SK-N-SH (cell line): ENCODE results near the gene EMC7. TPM values are rescaled to one million over a fixed set of nuclear protein-coding genes. Genes with fewer than 3 reads are reported as not detected.

Experiments
- CTCF ChIA-PET: fragments of 300-600, 350-600 bp; formaldehyde crosslinking; extraction: SDS; loops from one replicate; lab custom pipeline; 2021; lab: Yijun Ruan, JAX
- POLR2A ChIA-PET: fragments of 350-600 bp; sonication (Branson Sonifier 250); formaldehyde crosslinking; extraction: SDS; loops from one replicate; lab custom pipeline; 2020; ENCODE audit warnings: antibody characterized with exemption, inconsistent platforms; lab: Yijun Ruan, JAX
- DNase-seq: peaks from one replicate; pipeline ENCODE4 v3.0.0; 2012
- H2AFZ ChIP-seq: fragments of 200-600 bp; sonication (generic); 2 replicates; pipeline ENCODE4 v1.8.1; 2016; ENCODE audit warnings: antibody characterized with exemption, mild to moderate bottlenecking, low read depth
- H3F3A ChIP-seq: fragments of 200-600 bp; sonication (generic); replicated peaks from 2 replicates; pipeline ENCODE3; 2016; ENCODE audit warnings: antibody characterized with exemption, mild to moderate bottlenecking; ENCODE audit not compliant: insufficient read depth
- H3K27ac ChIP-seq, 2 experiments: fragments of 200-500 bp in 1 of 2; fragments of 200-600 bp in 1 of 2; sonication (Bioruptor generic) in 1 of 2; sonication (generic), shearing (Covaris generic) in 1 of 2; 2 replicates each; pipeline versions ENCODE4 v1.5.1 to v1.6.1; 2014 to 2016; ENCODE audit warnings: low read depth in 2 of 2, inconsistent platforms in 1 of 2, low read length in 1 of 2, mild to moderate bottlenecking in 1 of 2, mixed read lengths in 1 of 2
- H3K27me3 ChIP-seq: fragments of 200-600 bp; sonication (generic), shearing (Covaris generic); 2 replicates; pipeline ENCODE4 v1.6.1; 2016; ENCODE audit warnings: mixed run types; ENCODE audit not compliant: insufficient read depth
- H3K36me3 ChIP-seq, 2 experiments: fragments of 200-500 bp in 1 of 2; fragments of 200-600 bp in 1 of 2; sonication (Bioruptor generic) in 1 of 2; sonication (generic) in 1 of 2; replicated peaks in 1 of 2; 2 replicates each; pipeline versions ENCODE3 to v1.5.1; 2014 to 2016; ENCODE audit warnings: low read length in 1 of 2, mild to moderate bottlenecking in 1 of 2; ENCODE audit not compliant: insufficient read depth in 2 of 2, control insufficient read depth in 1 of 2
- H3K4me1 ChIP-seq, 2 experiments: fragments of 200-500 bp in 1 of 2; fragments of 200-600 bp in 1 of 2; sonication (Bioruptor generic) in 1 of 2; sonication (generic), shearing (Covaris generic) in 1 of 2; 2 replicates each; pipeline versions ENCODE4 v1.5.1 to v1.6.1; 2014 to 2016; ENCODE audit warnings: low read depth in 1 of 2, low read length in 1 of 2, mixed run types in 1 of 2; ENCODE audit not compliant: insufficient read depth in 2 of 2, control insufficient read depth in 1 of 2
- H3K4me2 ChIP-seq: fragments of 200-600 bp; sonication (generic), shearing (Covaris generic); 2 replicates; pipeline ENCODE4 v1.6.1; 2017; ENCODE audit warnings: mixed run types
- H3K4me3 ChIP-seq, 2 experiments: fragments of 200-500 bp in 1 of 2; fragments of 200-600 bp in 1 of 2; sonication (Bioruptor generic) in 1 of 2; sonication (generic), shearing (Covaris generic) in 1 of 2; 2 replicates each; pipeline versions ENCODE4 v1.5.1 to v1.8.1; 2014 to 2016; ENCODE audit warnings: low read depth in 2 of 2, inconsistent platforms in 1 of 2, low read length in 1 of 2, mild to moderate bottlenecking in 1 of 2, mixed read lengths in 1 of 2, moderate library complexity in 1 of 2
- H3K79me2 ChIP-seq: fragments of 200-600 bp; sonication (generic); 2 replicates; pipeline ENCODE4 v1.8.1; 2017; ENCODE audit warnings: mild to moderate bottlenecking; ENCODE audit not compliant: insufficient read depth
- H3K9ac ChIP-seq: fragments of 200-600 bp; sonication (generic); 2 replicates; pipeline ENCODE4 v1.6.1; 2017; ENCODE audit warnings: mixed run types
- H3K9me2 ChIP-seq: fragments of 200-600 bp; sonication (generic); 2 replicates; pipeline ENCODE4 v1.6.1; 2017; ENCODE audit warnings: mixed run types
- H3K9me3 ChIP-seq: fragments of 200-600 bp; sonication (generic); 2 replicates; pipeline ENCODE4 v1.6.1; 2017; ENCODE audit warnings: mixed run types, mild to moderate bottlenecking, moderate library complexity
- H4K20me1 ChIP-seq: fragments of 200-600 bp; sonication (generic); 2 replicates; pipeline ENCODE4 v1.6.1; 2017; ENCODE audit warnings: mild to moderate bottlenecking, mixed run types; ENCODE audit not compliant: insufficient read depth
- CHD2 ChIP-seq: fragments of 150-350 bp; IDR thresholded peaks from 2 replicates; pipeline ENCODE4 v1.6.1; 2018; ENCODE audit warnings: low read length; ENCODE audit not compliant: partially characterized antibody
- EZH2phosphoT487 ChIP-seq: fragments of 200-600 bp; sonication (generic); IDR thresholded peaks from 2 replicates; pipeline ENCODE4 v1.6.1; 2017; ENCODE audit warnings: low read depth, mixed run types, mild to moderate bottlenecking, antibody characterized with exemption, moderate library complexity, borderline replicate concordance
- FOSL2 ChIP-seq: IDR thresholded peaks from 2 replicates; pipeline ENCODE4 v1.4.0; 2012; ENCODE audit warnings: low read depth, mild to moderate bottlenecking, moderate library complexity, borderline replicate concordance
- FOXM1 ChIP-seq: IDR thresholded peaks from 2 replicates; pipeline ENCODE4 v1.4.0; 2012; ENCODE audit warnings: low read depth, mild to moderate bottlenecking
- GATA2 ChIP-seq: sonication (generic); formaldehyde crosslinking; IDR thresholded peaks from 2 replicates; pipeline ENCODE4 v1.5.0; 2020; ENCODE audit warnings: mild to moderate bottlenecking, missing genetic modification reagents
- IRF3 ChIP-seq: fragments of 150-350 bp; IDR thresholded peaks from 2 replicates; pipeline ENCODE4 v1.6.1; 2016; ENCODE audit warnings: mild to moderate bottlenecking, low read depth, low read length
- MXI1 ChIP-seq: IDR thresholded peaks from 2 replicates; pipeline ENCODE4 v1.6.1; 2012; ENCODE audit warnings: mild to moderate bottlenecking, low read depth, low read length, improper control_type of control experiment
- NFIC ChIP-seq: IDR thresholded peaks from 2 replicates; pipeline ENCODE4 v1.4.0; 2012; ENCODE audit warnings: borderline replicate concordance
- NRF1 ChIP-seq: IDR thresholded peaks from 2 replicates; pipeline ENCODE4 v1.6.1; 2012; ENCODE audit warnings: low read depth, mild to moderate bottlenecking, low read length
- POLR2AphosphoS5 ChIP-seq: IDR thresholded peaks from 2 replicates; pipeline ENCODE4 v1.6.1; 2012; ENCODE audit warnings: low read depth, low read length
- RAD21 ChIP-seq: IDR thresholded peaks from 2 replicates; pipeline ENCODE4 v1.6.1; 2012; ENCODE audit warnings: mild to moderate bottlenecking, low read length
- RFX5 ChIP-seq: IDR thresholded peaks from 2 replicates; pipeline ENCODE4 v1.6.1; 2012; ENCODE audit warnings: mild to moderate bottlenecking, improper control_type of control experiment, low read length
- RXRA ChIP-seq: IDR thresholded peaks from 2 replicates; pipeline ENCODE4 v1.4.0; 2012; ENCODE audit warnings: low read depth, mild to moderate bottlenecking, borderline replicate concordance
- SIN3A ChIP-seq: IDR thresholded peaks from 2 replicates; pipeline ENCODE4 v1.6.1; 2012; ENCODE audit warnings: low read depth, mild to moderate bottlenecking, low read length, moderate library complexity, borderline replicate concordance
- SMC3 ChIP-seq: IDR thresholded peaks from 2 replicates; pipeline ENCODE4 v1.6.1; 2012; ENCODE audit warnings: low read depth, low read length, improper control_type of control experiment
- TAF1 ChIP-seq: IDR thresholded peaks from 2 replicates; pipeline ENCODE4 v1.6.1; 2012; ENCODE audit warnings: low read depth, mild to moderate bottlenecking, low read length, moderate library complexity, borderline replicate concordance
- TCF12 ChIP-seq: IDR thresholded peaks from 2 replicates; pipeline ENCODE4 v1.4.0; 2012
- USF1 ChIP-seq: IDR thresholded peaks from 2 replicates; pipeline ENCODE4 v1.4.0; 2012; ENCODE audit warnings: low read depth, borderline replicate concordance
- WGBS: methylation state at CpG from one replicate; pipeline ENCODE4 v1.1.6; 2017; ENCODE audit warnings: low lambda C conversion rate; 5-methylcytosine and 5-hydroxymethylcytosine counted together
- polyA plus RNA-seq, 3 experiments: library from polyadenylated mRNA; depleted of rRNA; stranded (reverse); fragments of >200 nt; gene quantifications; 2 replicates each; pipeline ENCODE4 v1.2.3, GENCODE V29; 2012
- TF ChIP-seq, protein P1 (sequence below): fragments of 200-600 bp; sonication (generic); IDR thresholded peaks from 2 replicates; pipeline ENCODE4 v1.6.1; 2017; ENCODE audit warnings: antibody characterized with exemption, mild to moderate bottlenecking, moderate library complexity
- TF ChIP-seq, protein P2 (sequence below): IDR thresholded peaks from 2 replicates; pipeline ENCODE4 v1.4.0; 2012; ENCODE audit warnings: low read depth, borderline replicate concordance

Gene EMC7
- polyA plus RNA-seq, 1 of the 3 experiments (the other 2 are of a cell fraction) = 92.3 TPM

- ChIA-PET POLR2A (no interaction called here), CTCF (interaction anchor here (0.6 kb wide), 1 partner anchor 9 kb away, joined by 3 read pairs; no protein-coding TSS in a partner anchor)
- no peak for TF ChIP-seq FOXM1
- no peak for TF ChIP-seq TCF12
- no peak for TF ChIP-seq NFIC
- TF ChIP-seq, protein P1, sequence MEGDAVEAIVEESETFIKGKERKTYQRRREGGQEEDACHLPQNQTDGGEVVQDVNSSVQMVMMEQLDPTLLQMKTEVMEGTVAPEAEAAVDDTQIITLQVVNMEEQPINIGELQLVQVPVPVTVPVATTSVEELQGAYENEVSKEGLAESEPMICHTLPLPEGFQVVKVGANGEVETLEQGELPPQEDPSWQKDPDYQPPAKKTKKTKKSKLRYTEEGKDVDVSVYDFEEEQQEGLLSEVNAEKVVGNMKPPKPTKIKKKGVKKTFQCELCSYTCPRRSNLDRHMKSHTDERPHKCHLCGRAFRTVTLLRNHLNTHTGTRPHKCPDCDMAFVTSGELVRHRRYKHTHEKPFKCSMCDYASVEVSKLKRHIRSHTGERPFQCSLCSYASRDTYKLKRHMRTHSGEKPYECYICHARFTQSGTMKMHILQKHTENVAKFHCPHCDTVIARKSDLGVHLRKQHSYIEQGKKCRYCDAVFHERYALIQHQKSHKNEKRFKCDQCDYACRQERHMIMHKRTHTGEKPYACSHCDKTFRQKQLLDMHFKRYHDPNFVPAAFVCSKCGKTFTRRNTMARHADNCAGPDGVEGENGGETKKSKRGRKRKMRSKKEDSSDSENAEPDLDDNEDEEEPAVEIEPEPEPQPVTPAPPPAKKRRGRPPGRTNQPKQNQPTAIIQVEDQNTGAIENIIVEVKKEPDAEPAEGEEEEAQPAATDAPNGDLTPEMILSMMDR = no peak
- TF ChIP-seq, protein P2, sequence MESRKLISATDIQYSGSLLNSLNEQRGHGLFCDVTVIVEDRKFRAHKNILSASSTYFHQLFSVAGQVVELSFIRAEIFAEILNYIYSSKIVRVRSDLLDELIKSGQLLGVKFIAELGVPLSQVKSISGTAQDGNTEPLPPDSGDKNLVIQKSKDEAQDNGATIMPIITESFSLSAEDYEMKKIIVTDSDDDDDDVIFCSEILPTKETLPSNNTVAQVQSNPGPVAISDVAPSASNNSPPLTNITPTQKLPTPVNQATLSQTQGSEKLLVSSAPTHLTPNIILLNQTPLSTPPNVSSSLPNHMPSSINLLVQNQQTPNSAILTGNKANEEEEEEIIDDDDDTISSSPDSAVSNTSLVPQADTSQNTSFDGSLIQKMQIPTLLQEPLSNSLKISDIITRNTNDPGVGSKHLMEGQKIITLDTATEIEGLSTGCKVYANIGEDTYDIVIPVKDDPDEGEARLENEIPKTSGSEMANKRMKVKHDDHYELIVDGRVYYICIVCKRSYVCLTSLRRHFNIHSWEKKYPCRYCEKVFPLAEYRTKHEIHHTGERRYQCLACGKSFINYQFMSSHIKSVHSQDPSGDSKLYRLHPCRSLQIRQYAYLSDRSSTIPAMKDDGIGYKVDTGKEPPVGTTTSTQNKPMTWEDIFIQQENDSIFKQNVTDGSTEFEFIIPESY = no peak
- TF ChIP-seq CHD2 = no peak
- TF ChIP-seq TAF1 = no peak
- TF ChIP-seq POLR2AphosphoS5 = no peak
- TF ChIP-seq RAD21 = no peak
- no peak for TF ChIP-seq FOSL2
- TF ChIP-seq EZH2phosphoT487 = no peak
- TF ChIP-seq RFX5 = no peak
- no peak for TF ChIP-seq NRF1
- TF ChIP-seq MXI1 = no peak
- no peak for TF ChIP-seq RXRA
- TF ChIP-seq SMC3 = no peak
- no peak for TF ChIP-seq SIN3A
- no peak for TF ChIP-seq GATA2
- TF ChIP-seq USF1 = no peak
- no peak for TF ChIP-seq IRF3
- Histone ChIP-seq H3F3A (no peaks in the 10 kb centered on the region), H2AFZ (no peak overlapping the region), H3K27me3 (no peaks in the 10 kb centered on the region), H4K20me1 (no peaks in the 10 kb centered on the region), H3K9ac (no peak overlapping the region), H3K36me3 (no peaks in the 10 kb centered on the region), H3K9me3 (no peaks in the 10 kb centered on the region), H3K9me2 (no peaks in the 10 kb centered on the region), H3K4me1 (no peaks in the 10 kb centered on the region), H3K4me3 (no peak overlapping the region), H3K79me2 (no peaks in the 10 kb centered on the region), H3K27ac (no peak overlapping the region), H3K4me2 (no peak overlapping the region)
- DNase-seq = no peak
- 77% methylated on average over 6 of the region's 6 CpGs for WGBS
Measured at GRCh38 chr15:34070003-34070402, 31.7 kb downstream of the EMC7 start.
